HFF-Myc (cell line): Measurements from ENCODE around the gene MARK3.

Experiments
- DNase-seq: peaks from one replicate; pipeline ENCODE4 v3.0.0-alpha.2; 2011; ENCODE audit warnings: low read depth; ENCODE audit errors: extremely low read depth
- H3K4me3 ChIP-seq: replicated peaks from 2 replicates; pipeline ENCODE4 v1.5.1; 2011; ENCODE audit warnings: low read depth, mild to moderate bottlenecking, control low read depth, low read length
- CTCF ChIP-seq: IDR thresholded peaks from 2 replicates; pipeline ENCODE4 v1.5.1; 2012; ENCODE audit warnings: mild to moderate bottlenecking, low read depth, low read length, control low read depth; ENCODE audit errors: missing control alignments

Gene MARK3

GRCh38 chr14:103386713-103387329 lies 1.6 kb downstream of the MARK3 start:
- H3K4me3 ChIP-seq, result peak overlapping the region; percentile 92
- no peak for DNase-seq
- TF ChIP-seq CTCF, result no peak

DNA sequence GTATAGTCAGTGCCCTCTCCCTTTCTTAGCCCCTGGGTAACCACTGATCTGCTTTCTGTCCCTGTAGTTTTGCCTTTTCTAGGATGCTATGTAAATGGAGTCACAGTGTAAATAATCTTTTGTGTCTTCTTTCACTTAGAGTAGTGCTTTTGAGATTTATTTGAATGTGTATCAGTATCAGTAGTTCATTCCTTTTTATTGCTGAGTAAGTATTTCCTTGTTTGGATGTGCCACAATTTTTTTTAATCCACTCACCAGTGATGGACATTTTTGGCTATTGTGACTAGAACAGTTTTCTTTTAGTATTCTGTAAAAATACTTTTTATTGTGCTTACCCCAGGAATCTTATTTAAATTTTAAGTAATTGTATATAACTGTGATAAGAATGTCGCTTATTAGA lies 3.4 kb downstream of the MARK3 start:
- H3K4me3 ChIP-seq, result no peak overlapping the region
- no peak for DNase-seq
- TF ChIP-seq CTCF, result no peak

DNA sequence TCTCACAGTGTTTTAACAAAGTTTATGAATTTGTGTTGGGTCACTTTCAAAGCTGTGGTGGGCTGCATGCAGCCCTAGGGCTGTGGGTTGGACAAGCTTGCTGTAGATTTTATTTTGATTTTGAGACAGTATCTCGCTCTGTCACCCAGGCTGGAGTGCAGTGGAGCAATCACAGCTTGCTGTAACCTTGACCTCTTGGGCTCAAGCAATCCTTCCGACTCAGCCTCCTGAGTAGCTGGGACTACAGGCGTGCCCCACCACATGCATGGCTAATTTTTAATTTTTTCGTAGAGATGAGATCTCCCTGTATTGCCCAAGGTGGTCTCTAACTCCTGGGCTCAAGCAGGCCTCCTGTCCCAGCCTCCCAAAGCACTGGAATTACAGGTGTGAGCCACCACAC lies 5.4 kb downstream of the MARK3 start:
- no peak overlapping the region for H3K4me3 ChIP-seq
- no peak for DNase-seq
- TF ChIP-seq CTCF, result no peak

- no peak overlapping the region for H3K4me3 ChIP-seq
- TF ChIP-seq CTCF, result peak; percentile 72
- DNase-seq, result peak; percentile 61
Measured at GRCh38 chr14:103391048-103391447, 5.8 kb downstream of the MARK3 start.

DNA sequence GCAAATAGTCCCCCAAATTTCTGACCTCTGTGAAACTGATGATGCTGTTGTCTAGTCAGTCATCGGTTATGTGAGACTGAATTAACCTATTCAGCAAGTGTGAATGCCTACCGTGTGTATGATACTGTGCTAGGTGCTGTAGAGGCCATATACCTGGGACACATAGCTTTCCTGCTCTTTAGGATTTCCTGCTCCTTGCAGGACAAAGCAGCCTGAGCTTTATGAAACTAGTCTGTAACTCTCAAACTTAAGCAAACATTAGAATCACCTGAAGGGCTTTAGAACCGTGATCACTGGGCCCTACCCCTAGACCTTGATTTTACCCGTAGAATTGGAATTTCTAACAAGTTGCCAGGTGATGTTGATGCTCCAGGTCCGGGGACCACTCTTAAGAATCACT lies 6.9 kb downstream of the MARK3 start:
- TF ChIP-seq CTCF, result no peak
- H3K4me3 ChIP-seq, result no peak overlapping the region
- no peak for DNase-seq

DNA sequence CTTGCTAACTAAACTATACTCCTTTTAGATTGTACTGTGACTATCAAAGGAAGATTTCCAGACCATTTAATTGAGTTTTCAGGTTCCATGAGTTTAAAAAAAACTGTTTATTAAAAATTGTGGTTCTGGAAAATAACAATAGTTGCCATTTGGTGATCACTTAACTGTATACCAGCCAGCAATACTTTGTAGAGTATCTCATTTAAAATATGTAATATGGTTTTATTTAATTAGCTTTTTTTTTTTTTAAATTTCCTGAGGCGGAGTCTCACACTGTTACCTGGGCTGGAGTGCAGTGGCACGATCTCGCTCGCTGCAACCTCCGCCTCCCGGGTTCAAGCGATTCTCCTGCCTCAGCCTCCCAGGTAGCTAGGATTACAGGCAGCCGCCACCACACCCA lies 7.4 kb downstream of the MARK3 start:
- no peak for TF ChIP-seq CTCF
- no peak overlapping the region for H3K4me3 ChIP-seq
- no peak for DNase-seq

DNA sequence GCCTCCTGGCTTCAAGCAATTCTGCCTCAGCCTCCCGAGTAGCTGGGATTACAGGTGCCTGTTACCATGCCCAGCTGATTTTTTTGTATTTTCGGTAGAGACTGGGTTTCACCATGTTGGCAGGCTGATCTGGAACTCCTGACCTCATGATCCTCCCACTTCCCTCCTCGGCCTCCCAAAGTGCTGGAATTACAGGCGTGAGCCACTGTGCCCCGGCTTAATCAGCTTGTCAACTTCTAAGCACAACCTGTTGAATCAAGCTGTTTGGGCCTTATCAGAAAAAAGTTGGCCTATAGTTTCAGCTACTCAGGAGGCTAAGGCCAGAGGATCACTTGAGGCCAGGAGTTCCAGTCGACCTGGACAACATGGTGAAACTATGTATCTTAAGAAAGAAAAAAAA lies 7.9 kb downstream of the MARK3 start:
- no peak overlapping the region for H3K4me3 ChIP-seq
- no peak for DNase-seq
- no peak for TF ChIP-seq CTCF
